Lower leg skin (tissue), 3 donors: ENCODE measurements around the gene CLIC2.

Source experiments
- POLR2A ChIP-seq, 2 donors: fragments of 450-650 bp; IDR thresholded peaks; one replicate each; pipeline ENCODE4 v1.6.1; 2016 to 2017; ENCODE audit warnings: antibody characterized with exemption in 2 of 2, mild to moderate bottlenecking in 1 of 2, moderate library complexity in 1 of 2
- TF ChIP-seq, protein P1 (sequence below), 3 donors: fragments of 450-650 bp; IDR thresholded peaks; one replicate each; pipeline ENCODE4 v1.5.1; 2016; ENCODE audit warnings: antibody characterized with exemption in 3 of 3, mild to moderate bottlenecking in 3 of 3, moderate library complexity in 2 of 3

DNA sequence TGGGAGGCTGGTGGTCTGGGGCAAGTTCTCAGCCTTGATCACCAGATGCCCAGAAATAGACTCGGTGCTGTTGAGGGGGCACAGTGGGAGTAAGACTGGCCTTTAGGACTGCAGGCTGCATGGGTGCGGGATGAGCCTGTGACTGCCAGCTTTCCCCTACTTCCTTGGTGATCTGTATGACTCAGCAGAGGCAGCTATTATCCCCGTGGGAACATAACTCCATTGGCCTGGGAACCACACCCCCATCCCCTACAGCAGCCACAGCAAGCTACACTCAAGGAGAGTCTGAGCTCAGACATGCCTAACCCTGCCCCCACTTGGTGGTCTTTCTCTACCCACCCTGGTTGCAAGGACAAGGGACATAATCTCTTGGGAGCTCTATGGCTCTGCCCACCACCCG is 20.6 kb downstream of the CLIC2 start:
- TF ChIP-seq, protein P1, sequence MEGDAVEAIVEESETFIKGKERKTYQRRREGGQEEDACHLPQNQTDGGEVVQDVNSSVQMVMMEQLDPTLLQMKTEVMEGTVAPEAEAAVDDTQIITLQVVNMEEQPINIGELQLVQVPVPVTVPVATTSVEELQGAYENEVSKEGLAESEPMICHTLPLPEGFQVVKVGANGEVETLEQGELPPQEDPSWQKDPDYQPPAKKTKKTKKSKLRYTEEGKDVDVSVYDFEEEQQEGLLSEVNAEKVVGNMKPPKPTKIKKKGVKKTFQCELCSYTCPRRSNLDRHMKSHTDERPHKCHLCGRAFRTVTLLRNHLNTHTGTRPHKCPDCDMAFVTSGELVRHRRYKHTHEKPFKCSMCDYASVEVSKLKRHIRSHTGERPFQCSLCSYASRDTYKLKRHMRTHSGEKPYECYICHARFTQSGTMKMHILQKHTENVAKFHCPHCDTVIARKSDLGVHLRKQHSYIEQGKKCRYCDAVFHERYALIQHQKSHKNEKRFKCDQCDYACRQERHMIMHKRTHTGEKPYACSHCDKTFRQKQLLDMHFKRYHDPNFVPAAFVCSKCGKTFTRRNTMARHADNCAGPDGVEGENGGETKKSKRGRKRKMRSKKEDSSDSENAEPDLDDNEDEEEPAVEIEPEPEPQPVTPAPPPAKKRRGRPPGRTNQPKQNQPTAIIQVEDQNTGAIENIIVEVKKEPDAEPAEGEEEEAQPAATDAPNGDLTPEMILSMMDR (IDR thresholded peaks at IDR 0.05) = no peak
- no peak for TF ChIP-seq POLR2A (IDR thresholded peaks at IDR 0.05)
